Measurements from ENCODE around the gene TULP1.
A peak's percentile ranks its signal among the peaks of the same experiment; 100 is the strongest.

The TULP1 gene

GRCh38 chr6:35481226-35481625 is 31.5 kb downstream of the TULP1 start:
- no peak for DNase-seq

- DNase-seq, result no peak
These were observed 32.5 kb downstream of the TULP1 start for GRCh38 chr6:35480176-35480575.

GRCh38 chr6:35478259-35478658 is 34.4 kb downstream of the TULP1 start:
- DNase-seq, result no peak

- no peak for DNase-seq
These were observed 35.0 kb downstream of the TULP1 start for GRCh38 chr6:35477551-35478179.

GRCh38 chr6:35477028-35477427 is 35.7 kb downstream of the TULP1 start:
- no peak for DNase-seq

- DNase-seq, result no peak
These were observed 36.7 kb downstream of the TULP1 start for GRCh38 chr6:35476004-35476403.

GRCh38 chr6:35475573-35475972 is 37.1 kb downstream of the TULP1 start:
- DNase-seq, result no peak

- no peak for DNase-seq
These were observed 37.6 kb downstream of the TULP1 start for GRCh38 chr6:35474942-35475570.

GRCh38 chr6:35474131-35474941 is 38.4 kb downstream of the TULP1 start:
- DNase-seq, result no peak

- DNase-seq, result no peak
These were observed 38.9 kb downstream of the TULP1 start for GRCh38 chr6:35473850-35474130.

- no peak for DNase-seq
These were observed 39.4 kb downstream of the TULP1 start for GRCh38 chr6:35473075-35473849.

- no peak for DNase-seq
These were observed 40.8 kb downstream of the TULP1 start for GRCh38 chr6:35471836-35472345.

GRCh38 chr6:35470663-35471120 is 42.0 kb downstream of the TULP1 start:
- DNase-seq, result no peak

GRCh38 chr6:35469751-35470662 is 42.7 kb downstream of the TULP1 start:
- peak in 1 of 14 donors; percentile 10 for DNase-seq

- peak in 2 of 14 donors; percentile 43 to 63 for DNase-seq
These were observed 43.5 kb downstream of the TULP1 start for GRCh38 chr6:35468980-35469750.

- DNase-seq, result peak; percentile 63 to 94 (median 91)
These were observed 44.3 kb downstream of the TULP1 start, which contains the start of gene RPL10A for GRCh38 chr6:35468181-35468979. Gene RPL10A (plus strand): TSS chr6:35468401. CDS start chr6:35468435, 34 bp downstream.

GRCh38 chr6:35465646-35466045 is 47.0 kb downstream of the TULP1 start:
- no peak for DNase-seq

GRCh38 chr6:35463292-35463691 is 49.4 kb downstream of the TULP1 start:
- DNase-seq, result no peak

GRCh38 chr6:35461270-35461669 is 51.4 kb downstream of the TULP1 start:
- no peak for DNase-seq

- DNase-seq, result no peak
These were observed 54.8 kb downstream of the TULP1 start for GRCh38 chr6:35457907-35458306.

All from C1 segment of cervical spinal cord (tissue), 14 donors.